Mammary epithelial cell (primary cell): Measurements from ENCODE around the gene GALNT13.

Experiments
- CTCF ChIP-seq, 2 donors: IDR thresholded peaks in 1 of 2; conservative IDR thresholded peaks in 1 of 2; 2 replicates each; pipeline ENCODE4 v1.5.1; 2011 to 2012; ENCODE audit warnings: inconsistent platforms in 2 of 2, low read length in 2 of 2, mild to moderate bottlenecking in 2 of 2, control low read depth in 1 of 2, low read depth in 1 of 2; ENCODE audit not compliant: insufficient read depth in 1 of 2; ENCODE audit errors: extremely low read depth in 1 of 2
- EZH2 ChIP-seq: IDR thresholded peaks from 2 replicates; pipeline ENCODE4 v1.6.1; 2012; ENCODE audit warnings: low read length, inconsistent platforms, borderline replicate concordance

DNA sequence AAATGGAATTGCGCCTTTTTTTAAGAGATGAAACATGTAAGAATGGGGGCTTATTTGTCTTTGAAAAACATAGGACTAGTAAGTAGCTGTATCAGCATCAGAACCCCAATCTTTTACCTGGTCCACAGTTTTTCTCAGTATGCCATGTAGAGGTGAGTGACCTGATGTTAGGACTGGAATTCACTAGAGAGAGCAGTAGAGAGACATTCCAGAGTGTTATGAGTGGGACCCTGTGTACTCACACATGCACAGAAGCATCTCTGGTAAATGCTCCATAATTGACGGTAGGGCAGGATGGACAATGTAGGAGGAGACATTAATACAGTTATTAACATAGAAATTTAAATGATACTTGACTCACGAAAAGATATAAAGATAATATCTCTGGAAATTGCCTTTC is 1.4 kb upstream of the GALNT13 start:
- peak in 1 of 2 donors; percentile 39 for TF ChIP-seq CTCF (conservative IDR thresholded peaks at IDR 0.05 in 1 of 2, IDR thresholded peaks at IDR 0.05 in 1 of 2; ENCODE audit: extremely low read depth in 1 of 2, insufficient read depth in 1 of 2, low read depth in 1 of 2, low read length in 2 of 2)
- no peak for TF ChIP-seq EZH2
